D721Med (cell line): ENCODE data around the gene CDX2.

Experiments used
- DNase-seq: peaks from one replicate; pipeline ENCODE4 v3.0.0; 2011; ENCODE audit warnings: low spot score; ENCODE audit not compliant: insufficient read length
- FAIRE-seq: peaks from 2 replicates; lab custom pipeline; 2011; peaks lifted over from hg19 to GRCh38; lab: Jason Lieb, UNC
- TF ChIP-seq, protein P1 (sequence below): IDR thresholded peaks from 2 replicates; pipeline ENCODE4 v1.5.1; 2012; ENCODE audit warnings: mild to moderate bottlenecking, control low read depth; ENCODE audit not compliant: insufficient read depth; ENCODE audit errors: missing control alignments

CDX2 gene

DNA sequence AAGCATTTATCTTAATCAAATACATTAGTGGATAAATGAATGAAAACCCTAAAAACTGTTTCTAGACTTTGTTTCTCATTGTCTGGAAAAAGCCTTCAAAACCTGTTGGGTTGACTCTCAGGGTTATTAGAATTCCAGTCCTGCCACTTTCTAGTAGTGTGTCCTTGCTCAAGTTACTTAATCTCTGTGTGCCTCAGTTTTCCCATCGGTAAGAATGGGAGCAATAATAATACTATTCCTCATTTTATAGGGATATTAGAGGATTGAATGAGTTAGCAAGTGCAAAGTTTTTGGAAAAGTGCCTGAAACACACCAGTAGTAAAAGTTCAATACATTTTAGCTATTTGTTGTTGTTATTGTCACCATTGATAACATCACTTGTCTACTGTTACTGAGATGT lies 16.5 kb upstream of the CDX2 start:
- no peak for DNase-seq
- no peak for FAIRE-seq
- TF ChIP-seq, protein P1, sequence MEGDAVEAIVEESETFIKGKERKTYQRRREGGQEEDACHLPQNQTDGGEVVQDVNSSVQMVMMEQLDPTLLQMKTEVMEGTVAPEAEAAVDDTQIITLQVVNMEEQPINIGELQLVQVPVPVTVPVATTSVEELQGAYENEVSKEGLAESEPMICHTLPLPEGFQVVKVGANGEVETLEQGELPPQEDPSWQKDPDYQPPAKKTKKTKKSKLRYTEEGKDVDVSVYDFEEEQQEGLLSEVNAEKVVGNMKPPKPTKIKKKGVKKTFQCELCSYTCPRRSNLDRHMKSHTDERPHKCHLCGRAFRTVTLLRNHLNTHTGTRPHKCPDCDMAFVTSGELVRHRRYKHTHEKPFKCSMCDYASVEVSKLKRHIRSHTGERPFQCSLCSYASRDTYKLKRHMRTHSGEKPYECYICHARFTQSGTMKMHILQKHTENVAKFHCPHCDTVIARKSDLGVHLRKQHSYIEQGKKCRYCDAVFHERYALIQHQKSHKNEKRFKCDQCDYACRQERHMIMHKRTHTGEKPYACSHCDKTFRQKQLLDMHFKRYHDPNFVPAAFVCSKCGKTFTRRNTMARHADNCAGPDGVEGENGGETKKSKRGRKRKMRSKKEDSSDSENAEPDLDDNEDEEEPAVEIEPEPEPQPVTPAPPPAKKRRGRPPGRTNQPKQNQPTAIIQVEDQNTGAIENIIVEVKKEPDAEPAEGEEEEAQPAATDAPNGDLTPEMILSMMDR = no peak

DNA sequence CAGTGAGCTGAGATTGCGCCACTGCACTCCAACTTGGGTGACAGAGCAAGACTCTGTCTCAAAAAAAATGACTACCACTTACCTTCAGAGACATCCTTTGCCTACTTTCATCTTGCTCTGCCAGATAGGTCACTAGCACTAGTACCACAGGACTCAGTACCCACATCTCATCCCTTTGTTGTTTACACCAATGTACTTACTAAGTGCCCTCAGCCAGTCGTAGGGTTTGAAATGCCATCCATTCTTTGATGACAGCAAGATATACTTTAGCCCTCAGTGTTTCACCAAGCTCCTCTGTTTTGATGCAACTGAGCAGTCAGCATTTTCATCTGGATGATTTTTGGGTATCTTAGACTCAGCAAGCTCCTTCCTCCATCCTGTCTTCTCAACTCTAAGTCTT lies 13.2 kb upstream of the CDX2 start:
- FAIRE-seq (no peak), DNase-seq (no peak)
- TF ChIP-seq, protein P1 = no peak

DNA sequence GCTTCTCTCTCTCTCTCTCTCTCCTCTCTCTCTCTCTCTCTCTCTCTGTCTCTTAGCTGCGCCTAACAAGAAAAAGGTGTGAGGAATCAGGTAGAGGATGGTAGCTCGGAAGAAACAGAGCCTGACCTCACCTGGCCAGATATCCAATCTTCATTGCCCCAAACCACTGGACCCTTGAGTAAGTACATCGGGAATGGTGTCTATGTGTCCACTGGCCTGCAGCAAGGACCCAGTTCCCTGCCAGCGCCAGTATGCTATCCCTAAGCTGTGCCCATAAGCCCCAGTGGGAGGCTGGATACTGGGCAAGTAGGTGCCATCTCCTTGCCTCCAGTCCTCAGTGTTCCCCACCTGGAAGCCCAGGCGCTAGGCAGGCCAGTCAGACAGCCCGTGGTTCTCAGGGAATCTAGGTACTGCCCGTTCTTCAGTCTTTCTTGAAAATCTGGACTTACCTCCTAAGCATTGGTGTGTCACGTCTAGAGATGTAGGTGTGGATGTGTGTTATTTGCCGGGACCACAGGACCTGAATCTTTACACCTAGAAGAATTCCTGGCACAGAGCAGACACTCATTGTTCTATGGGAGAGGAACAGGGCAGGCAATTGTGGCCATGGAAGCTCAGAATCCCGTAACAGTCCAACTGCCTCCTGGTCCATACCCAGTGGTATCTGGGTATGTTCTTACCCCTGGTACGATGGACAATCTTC lies 12.0 kb upstream of the CDX2 start:
- DNase-seq = no peak
- TF ChIP-seq, protein P1 = no peak
- FAIRE-seq = no peak

DNA sequence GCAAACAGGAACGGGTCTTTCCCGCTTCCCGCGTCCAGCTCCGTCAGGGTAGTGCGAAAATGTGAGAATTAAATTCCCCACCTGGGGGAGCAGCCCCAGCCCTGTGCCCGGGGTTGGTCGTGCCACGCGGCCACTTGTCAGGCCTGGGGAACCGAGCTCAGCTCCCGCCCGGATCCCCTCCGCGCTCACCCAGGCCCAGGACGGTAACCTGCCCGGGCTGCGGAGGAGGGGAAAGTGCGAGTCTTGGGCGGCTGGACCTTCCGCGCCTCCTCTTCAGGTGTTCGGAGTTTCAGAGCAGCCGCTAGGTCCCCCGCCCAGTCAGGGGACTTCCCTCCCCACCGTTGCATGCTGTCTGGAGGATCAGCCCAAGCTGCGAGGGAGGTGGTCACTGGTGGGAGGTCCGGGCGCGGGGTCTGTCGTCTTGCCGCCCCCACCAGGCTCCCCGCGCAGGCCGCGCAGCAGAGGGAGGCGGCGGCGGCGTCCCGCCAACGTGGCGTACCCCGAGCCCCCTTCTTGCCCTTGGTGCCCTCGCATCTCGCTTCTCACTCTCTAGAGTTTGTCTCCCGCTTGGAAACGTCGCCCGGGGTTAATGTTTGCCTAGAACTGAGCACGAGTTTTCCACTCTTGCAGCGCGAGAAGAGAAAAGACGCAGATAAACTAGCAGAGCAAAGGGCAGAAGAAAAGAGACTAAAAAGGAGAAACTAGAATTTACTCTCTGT lies 11.3 kb upstream of the CDX2 start:
- FAIRE-seq = no peak
- TF ChIP-seq, protein P1 = no peak
- DNase-seq = no peak

DNA sequence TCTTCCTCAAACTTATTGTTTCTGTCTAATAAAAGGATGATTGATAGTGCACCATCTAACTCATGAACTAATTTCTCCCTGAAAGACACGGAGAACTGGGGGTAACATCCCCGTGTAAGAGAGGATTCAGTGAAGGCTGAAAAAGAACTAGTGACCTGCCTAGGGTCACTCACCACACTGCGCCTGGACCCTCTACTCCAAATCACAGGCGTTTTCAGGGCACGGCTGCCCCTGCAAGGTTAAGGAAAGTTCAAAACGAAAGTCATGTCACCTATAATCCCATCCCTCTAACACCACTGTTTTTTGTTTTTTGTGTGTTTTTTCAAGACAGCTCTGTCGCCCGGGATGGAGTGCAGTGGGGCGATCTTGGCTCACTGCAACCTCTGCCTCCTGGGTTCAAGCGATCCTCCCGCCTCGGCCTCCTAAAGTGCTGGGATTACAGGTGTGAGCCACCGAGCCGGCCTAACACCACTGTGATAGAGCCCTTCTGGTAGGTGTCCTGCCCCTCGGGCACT lies 10.7 kb upstream of the CDX2 start:
- DNase-seq (no peak), FAIRE-seq (no peak)
- TF ChIP-seq, protein P1 = no peak

DNA sequence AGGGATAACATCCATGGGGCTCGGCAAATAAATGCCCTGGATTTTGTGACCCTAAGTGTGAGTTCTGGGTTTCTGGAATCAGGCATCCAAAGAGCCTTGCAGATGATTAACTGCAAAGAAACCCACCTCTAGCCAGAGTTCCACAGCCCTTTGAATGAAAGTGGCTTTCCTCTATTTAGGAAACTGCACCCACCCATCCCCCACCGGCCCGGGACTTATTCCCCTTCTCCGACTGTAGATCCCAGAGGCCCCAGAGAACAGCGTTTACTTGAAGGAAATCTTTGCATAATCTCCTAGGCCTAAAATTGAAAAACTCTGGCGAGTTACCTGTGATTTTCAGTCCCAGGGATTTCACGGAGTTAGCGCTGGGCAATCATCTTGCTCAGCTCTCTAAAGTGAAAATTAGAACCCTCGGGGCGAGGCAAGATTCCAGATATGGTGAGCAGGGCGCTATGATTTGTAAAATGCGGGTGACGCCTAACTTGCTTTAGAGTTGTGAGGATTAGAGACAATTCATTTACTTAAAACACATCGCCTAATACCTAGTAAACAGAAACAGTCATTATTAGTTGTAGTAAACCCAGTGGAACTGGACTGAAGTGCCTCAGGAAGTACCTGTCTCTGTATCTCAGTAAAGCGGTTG lies 10.0 kb upstream of the CDX2 start:
- TF ChIP-seq, protein P1 = no peak
- FAIRE-seq (no peak), DNase-seq (no peak)
